MM.1S (cell line): Measurements from ENCODE around the gene PPP1R12A.
A peak's percentile ranks its signal among the peaks of the same experiment; 100 is the strongest.

Experiments
- DNase-seq: peaks from one replicate; pipeline ENCODE4 v3.0.0-alpha.2; 2015
- H2AFZ ChIP-seq: fragments of 300-600 bp; sonication (generic); 2 replicates; pipeline ENCODE4 v1.6.0; 2016; ENCODE audit warnings: antibody characterized with exemption, low read length
- H3F3A ChIP-seq: fragments of 300-600 bp; sonication (generic); 2 replicates; pipeline ENCODE4 v1.6.1; 2016; ENCODE audit warnings: mild to moderate bottlenecking, antibody characterized with exemption, low read length, moderate library complexity, mixed read lengths; ENCODE audit not compliant: insufficient read depth
- H3K27ac ChIP-seq: fragments of 300-600 bp; sonication (generic); 2 replicates; pipeline ENCODE4 v1.5.1; 2016; ENCODE audit warnings: mild to moderate bottlenecking, low read length
- H3K27me3 ChIP-seq: fragments of 300-600 bp; sonication (generic); replicated peaks from 2 replicates; pipeline ENCODE4 v1.6.0; 2016; ENCODE audit warnings: low read length; ENCODE audit not compliant: insufficient read depth
- H3K36me3 ChIP-seq: fragments of 300-600 bp; sonication (generic); replicated peaks from 2 replicates; pipeline ENCODE4 v1.6.1; 2016; ENCODE audit warnings: mild to moderate bottlenecking, low read length, mixed read lengths; ENCODE audit not compliant: insufficient read depth
- H3K4me1 ChIP-seq: fragments of 300-600 bp; sonication (generic); 2 replicates; pipeline ENCODE4 v1.6.1; 2016; ENCODE audit warnings: low read length, mixed read lengths
- H3K4me2 ChIP-seq: fragments of 300-600 bp; sonication (generic); 2 replicates; pipeline ENCODE4 v1.6.0; 2016; ENCODE audit warnings: low read depth, low read length
- H3K4me3 ChIP-seq: fragments of 300-600 bp; sonication (generic); 2 replicates; pipeline ENCODE4 v1.5.1; 2016; ENCODE audit warnings: low read length, mixed read lengths
- H3K79me2 ChIP-seq: fragments of 300-600 bp; sonication (generic); 2 replicates; pipeline ENCODE4 v1.6.1; 2016; ENCODE audit warnings: mixed run types, low read length, mixed read lengths
- H3K9ac ChIP-seq: fragments of 300-600 bp; sonication (generic); 2 replicates; pipeline ENCODE4 v1.6.1; 2016; ENCODE audit warnings: low read length, mixed read lengths
- H3K9me2 ChIP-seq: fragments of 300-600 bp; sonication (generic); replicated peaks from 2 replicates; pipeline ENCODE4 v1.6.1; 2016; ENCODE audit warnings: mild to moderate bottlenecking, low read length, mixed read lengths; ENCODE audit not compliant: insufficient read depth
- H3K9me3 ChIP-seq: fragments of 300-600 bp; sonication (generic); replicated peaks from 2 replicates; pipeline ENCODE4 v1.6.1; 2016; ENCODE audit warnings: mild to moderate bottlenecking, low read length, mixed read lengths; ENCODE audit not compliant: insufficient read depth
- H4K20me1 ChIP-seq: fragments of 300-600 bp; sonication (generic); 2 replicates; pipeline ENCODE4 v1.6.1; 2016; ENCODE audit warnings: mild to moderate bottlenecking, low read length, moderate library complexity, mixed read lengths; ENCODE audit not compliant: insufficient read depth
- EZH2 ChIP-seq: fragments of 300-600 bp; sonication (generic); optimal IDR thresholded peaks from 2 replicates; pipeline ENCODE3; 2017; ENCODE audit warnings: low read depth, mild to moderate bottlenecking, antibody characterized with exemption, low read length, mixed read lengths
- EZH2phosphoT487 ChIP-seq: fragments of 300-600 bp; sonication (generic); IDR thresholded peaks from 2 replicates; pipeline ENCODE4 v1.6.1; 2018; ENCODE audit warnings: antibody characterized with exemption, low read length
- TF ChIP-seq, protein P1 (sequence below): fragments of 300-600 bp; sonication (generic); IDR thresholded peaks from 2 replicates; pipeline ENCODE4 v1.5.1; 2016; ENCODE audit warnings: antibody characterized with exemption, low read length, mixed read lengths

PPP1R12A gene

GRCh38 chr12:79936670-79937069 lies 1.8 kb upstream of the PPP1R12A start:
- Histone ChIP-seq H3K4me1 (peaks cover 25% of the 10 kb centered on the region), H3K27me3 (no peaks in the 10 kb centered on the region), H3K4me3 (no peak overlapping the region), H2AFZ (no peak overlapping the region), H3K9me3 (no peaks in the 10 kb centered on the region), H3K9me2 (no peaks in the 10 kb centered on the region), H3K79me2 (peaks cover 48% of the 10 kb centered on the region), H4K20me1 (no peaks in the 10 kb centered on the region), H3K36me3 (no peaks in the 10 kb centered on the region), H3K9ac (no peak overlapping the region), H3K27ac (no peak overlapping the region), H3K4me2 (peak overlapping the region; percentile 48), H3F3A (peaks cover 14% of the 10 kb centered on the region)
- DNase-seq = no peak
- TF ChIP-seq EZH2 (no peak), EZH2phosphoT487 (no peak)
- TF ChIP-seq, protein P1, sequence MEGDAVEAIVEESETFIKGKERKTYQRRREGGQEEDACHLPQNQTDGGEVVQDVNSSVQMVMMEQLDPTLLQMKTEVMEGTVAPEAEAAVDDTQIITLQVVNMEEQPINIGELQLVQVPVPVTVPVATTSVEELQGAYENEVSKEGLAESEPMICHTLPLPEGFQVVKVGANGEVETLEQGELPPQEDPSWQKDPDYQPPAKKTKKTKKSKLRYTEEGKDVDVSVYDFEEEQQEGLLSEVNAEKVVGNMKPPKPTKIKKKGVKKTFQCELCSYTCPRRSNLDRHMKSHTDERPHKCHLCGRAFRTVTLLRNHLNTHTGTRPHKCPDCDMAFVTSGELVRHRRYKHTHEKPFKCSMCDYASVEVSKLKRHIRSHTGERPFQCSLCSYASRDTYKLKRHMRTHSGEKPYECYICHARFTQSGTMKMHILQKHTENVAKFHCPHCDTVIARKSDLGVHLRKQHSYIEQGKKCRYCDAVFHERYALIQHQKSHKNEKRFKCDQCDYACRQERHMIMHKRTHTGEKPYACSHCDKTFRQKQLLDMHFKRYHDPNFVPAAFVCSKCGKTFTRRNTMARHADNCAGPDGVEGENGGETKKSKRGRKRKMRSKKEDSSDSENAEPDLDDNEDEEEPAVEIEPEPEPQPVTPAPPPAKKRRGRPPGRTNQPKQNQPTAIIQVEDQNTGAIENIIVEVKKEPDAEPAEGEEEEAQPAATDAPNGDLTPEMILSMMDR = no peak

- Histone ChIP-seq H3K9ac (peak overlapping the region; percentile 86), H3K4me1 (peaks cover 27% of the 10 kb centered on the region), H3F3A (peaks cover 14% of the 10 kb centered on the region), H3K4me2 (peak overlapping the region; percentile 48), H4K20me1 (no peaks in the 10 kb centered on the region), H3K27ac (peak overlapping the region; percentile 87; the same call in 1 of the 2 replicates), H3K9me2 (no peaks in the 10 kb centered on the region), H3K36me3 (no peaks in the 10 kb centered on the region), H3K9me3 (no peaks in the 10 kb centered on the region), H3K4me3 (peak overlapping the region; percentile 69), H2AFZ (peak overlapping the region; percentile 80), H3K79me2 (peaks cover 57% of the 10 kb centered on the region), H3K27me3 (no peaks in the 10 kb centered on the region)
- TF ChIP-seq, protein P1 = no peak
- TF ChIP-seq EZH2phosphoT487 = no peak
- no peak for TF ChIP-seq EZH2
- no peak for DNase-seq
Observed at GRCh38 chr12:79935624-79936345, 888 bp upstream of the PPP1R12A start.

DNA sequence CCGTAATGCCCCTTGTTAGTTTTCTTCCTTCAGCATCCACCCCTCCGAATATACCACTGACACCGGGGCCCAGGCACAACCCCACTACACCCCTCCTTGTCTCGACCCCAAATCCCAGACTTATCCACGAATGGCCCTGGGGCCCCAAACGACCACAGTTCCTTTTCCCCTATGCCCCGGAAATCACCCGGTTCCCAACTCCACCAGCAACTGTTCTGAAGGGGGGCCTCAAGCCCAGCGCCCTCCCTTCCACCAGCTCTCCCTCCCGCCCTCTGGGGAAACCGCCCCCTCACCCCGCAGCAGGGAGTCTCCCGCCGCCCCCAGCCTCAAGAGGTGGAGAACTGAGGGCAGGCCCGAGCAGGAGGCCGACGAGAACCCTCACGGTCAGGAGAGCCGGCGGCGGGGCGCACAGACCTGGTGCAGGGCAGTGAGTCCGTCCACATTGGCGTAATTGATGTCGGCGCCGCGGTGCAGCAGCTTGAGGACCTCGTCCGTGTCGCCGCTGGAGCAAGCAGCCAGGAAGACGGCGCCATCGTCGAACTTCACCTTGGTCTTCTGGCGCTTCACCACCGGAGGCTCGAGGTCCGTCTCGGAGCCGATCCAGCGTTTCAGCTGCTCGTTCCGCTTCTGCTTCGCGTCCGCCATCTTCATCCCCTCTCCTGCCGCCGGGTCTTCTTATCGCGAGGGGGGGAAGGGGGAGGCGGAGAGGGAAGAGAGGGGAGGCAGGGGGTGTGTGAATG lies 446 bp downstream of the PPP1R12A start:
- Histone ChIP-seq H3K27me3 (no peaks in the 10 kb centered on the region), H3K27ac (peak overlapping the region; percentile 87), H3K9me3 (no peaks in the 10 kb centered on the region), H4K20me1 (no peaks in the 10 kb centered on the region), H2AFZ (peak overlapping the region; percentile 80), H3F3A (peaks cover 14% of the 10 kb centered on the region), H3K4me2 (peak overlapping the region; percentile 91), H3K9ac (peak overlapping the region; percentile 86), H3K36me3 (no peaks in the 10 kb centered on the region), H3K79me2 (peaks cover 70% of the 10 kb centered on the region), H3K4me1 (peaks cover 27% of the 10 kb centered on the region), H3K9me2 (no peaks in the 10 kb centered on the region), H3K4me3 (peak overlapping the region; percentile 69)
- DNase-seq = peak; percentile 21
- no peak for TF ChIP-seq EZH2
